HG03196 (cell line): Measurements from ENCODE around the gene ST3GAL3.
A peak's percentile ranks its signal among the peaks of the same experiment; 100 is the strongest.

ENCODE experiments used
- ATAC-seq: cut with Tn5 transposase; IDR thresholded peaks from one replicate; pipeline ENCODE4 v1.9.1; 2021; ENCODE audit not compliant: unreplicated experiment

Gene ST3GAL3

GRCh38 chr1:43935711-43936427 is 228.5 kb downstream of the ST3GAL3 start:
- ATAC-seq: no peak

GRCh38 chr1:43936431-43937151 is 229.3 kb downstream of the ST3GAL3 start:
- no peak for ATAC-seq

GRCh38 chr1:43937179-43937865 is 230.0 kb downstream of the ST3GAL3 start:
- ATAC-seq: no peak

- ATAC-seq: no peak
These were observed 231.0 kb downstream of the ST3GAL3 start for GRCh38 chr1:43938383-43938782.

- no peak for ATAC-seq
These were observed 231.7 kb downstream of the ST3GAL3 start for GRCh38 chr1:43938892-43939587.

- no peak for ATAC-seq
These were observed 235.1 kb downstream of the ST3GAL3 start for GRCh38 chr1:43942411-43942810.

- no peak for ATAC-seq
These were observed 237.5 kb downstream of the ST3GAL3 start for GRCh38 chr1:43944860-43945259.

GRCh38 chr1:43945674-43946235 is 238.4 kb downstream of the ST3GAL3 start:
- ATAC-seq: no peak

GRCh38 chr1:43946236-43947060 is 239.1 kb downstream of the ST3GAL3 start, which contains the start of gene IPO13:
TSS of gene IPO13 (plus strand) at chr1:43946950. CDS start at chr1:43947601, 651 bp downstream.
- peak; percentile 89 for ATAC-seq

- peak; percentile 3 for ATAC-seq
These were observed 239.9 kb downstream of the ST3GAL3 start for GRCh38 chr1:43947061-43947873.

GRCh38 chr1:43947874-43948437 is 240.6 kb downstream of the ST3GAL3 start:
- ATAC-seq: no peak

GRCh38 chr1:43949678-43950077 is 242.3 kb downstream of the ST3GAL3 start:
- no peak for ATAC-seq

GRCh38 chr1:43951021-43951985 is 244.0 kb downstream of the ST3GAL3 start:
- ATAC-seq: no peak

- ATAC-seq: no peak
These were observed 245.5 kb downstream of the ST3GAL3 start for GRCh38 chr1:43952731-43953346.

GRCh38 chr1:43953361-43953760 is 246.0 kb downstream of the ST3GAL3 start:
- no peak for ATAC-seq

GRCh38 chr1:43954036-43954435 is 246.7 kb downstream of the ST3GAL3 start:
- ATAC-seq: no peak

- no peak for ATAC-seq
These were observed 248.9 kb downstream of the ST3GAL3 start for GRCh38 chr1:43956234-43956633.
